Activated CD4-positive, alpha-beta T cell treated with anti-CD3 and anti-CD28 coated beads, Interleukin-2, amount 10 ng/mL, durations not matched to agents 24 days and 14 days (primary cell): Measurements from ENCODE around the gene ADAMTS12. TPM values are rescaled to one million over a fixed set of nuclear protein-coding genes. Genes with fewer than 3 reads are reported as not detected.

Source experiments
- DNase-seq: peaks from one replicate; pipeline ENCODE4 v3.0.0; 2022
- H3K27ac Mint-ChIP-seq: one replicate; pipeline ENCODE4 v1.8.0; 2022; ENCODE audit warnings: mild to moderate bottlenecking, mixed read lengths
- H3K27me3 Mint-ChIP-seq: one replicate; pipeline ENCODE4 v1.8.0; 2022; ENCODE audit warnings: mixed read lengths
- H3K36me3 Mint-ChIP-seq: one replicate; pipeline ENCODE4 v1.8.0; 2022; ENCODE audit warnings: low read depth, mild to moderate bottlenecking, mixed read lengths
- H3K4me1 Mint-ChIP-seq: one replicate; pipeline ENCODE4 v1.8.0; 2021; ENCODE audit warnings: mixed read lengths
- H3K4me3 Mint-ChIP-seq: one replicate; pipeline ENCODE4 v1.8.0; 2022; ENCODE audit warnings: mild to moderate bottlenecking, moderate library complexity, mixed read lengths
- H3K9me3 Mint-ChIP-seq: one replicate; pipeline ENCODE4 v1.8.0; 2021; ENCODE audit warnings: mixed read lengths
- intact Hi-C: fragments of 100-400 bp; cut with micrococcal nuclease; formaldehyde crosslinking; loops from one replicate; pipeline ENCODE4 v1.15.1; 2023
- total RNA-seq: library from RNA; stranded (reverse); gene quantifications from 2 replicates; pipeline ENCODE4 v1.2.3, GENCODE V29; 2022

Gene ADAMTS12
- total RNA-seq, 1 donor from 2014 or later: not detected

GRCh38 chr5:33476992-33477391 is 414.8 kb downstream of the ADAMTS12 start:
- intact Hi-C loops: no loop called here
- Mint-ChIP-seq H3K27me3 (no peaks in the 10 kb centered on the region), H3K4me1 (no peaks in the 10 kb centered on the region), H3K9me3 (peaks cover 21% of the 10 kb centered on the region), H3K36me3 (peaks cover 55% of the 10 kb centered on the region), H3K4me3 (no peak overlapping the region), H3K27ac (no peak overlapping the region)
- DNase-seq: no peak

- Mint-ChIP-seq H3K4me1 (no peaks in the 10 kb centered on the region), H3K4me3 (no peak overlapping the region), H3K9me3 (peaks cover 21% of the 10 kb centered on the region), H3K27ac (no peak overlapping the region), H3K27me3 (no peaks in the 10 kb centered on the region), H3K36me3 (peaks cover 66% of the 10 kb centered on the region)
- no peak for DNase-seq
- intact Hi-C loops: no loop called here
Observed at GRCh38 chr5:33475706-33476105, 416.1 kb downstream of the ADAMTS12 start.

GRCh38 chr5:33474931-33475499 is 416.8 kb downstream of the ADAMTS12 start:
- intact Hi-C loops: no loop called here
- H3K36me3 Mint-ChIP-seq: peaks cover 71% of the 10 kb centered on the region
- DNase-seq: no peak
- H3K9me3 Mint-ChIP-seq: peaks cover 21% of the 10 kb centered on the region
- H3K4me3 Mint-ChIP-seq: no peak overlapping the region
- H3K27ac Mint-ChIP-seq: no peak overlapping the region
- H3K27me3 Mint-ChIP-seq: no peaks in the 10 kb centered on the region
- H3K4me1 Mint-ChIP-seq: no peaks in the 10 kb centered on the region

- no peak overlapping the region for H3K4me3 Mint-ChIP-seq
Observed at GRCh38 chr5:33474004-33474403, 417.8 kb downstream of the ADAMTS12 start.

More at GRCh38 chr5:33474004-33474403, 417.8 kb downstream of the ADAMTS12 start:
- Mint-ChIP-seq H3K27ac (no peak overlapping the region), H3K9me3 (peaks cover 21% of the 10 kb centered on the region), H3K36me3 (peaks cover 75% of the 10 kb centered on the region), H3K4me1 (no peaks in the 10 kb centered on the region), H3K27me3 (no peaks in the 10 kb centered on the region)
- intact Hi-C loops: no loop called here
- no peak for DNase-seq

Other genes starting within 250 kb of the ADAMTS12 start
- gene RXFP3, start 44.4 kb upstream of the ADAMTS12 start, total RNA-seq: not detected in 2 replicates
- gene SLC45A2, start 92.7 kb upstream of the ADAMTS12 start, total RNA-seq: not detected in 2 replicates
- 6.4 and 7.7 TPM in 2 replicates for gene AMACR, start 116.1 kb upstream of the ADAMTS12 start, total RNA-seq
- gene C1QTNF3, start 151.2 kb upstream of the ADAMTS12 start, total RNA-seq: 2.0 and 2.1 TPM in 2 replicates